Upper lobe of left lung (tissue), 4 donors: ENCODE results near the gene SPX.

ENCODE experiments used
- EP300 ChIP-seq, 4 donors: sonication (generic); formaldehyde crosslinking; IDR thresholded peaks; one replicate each; pipeline ENCODE4 v1.5.1; 2017; ENCODE audit warnings: antibody characterized with exemption in 4 of 4, control low read depth in 2 of 4
- POLR2A ChIP-seq, 4 donors: fragments of 450-650 bp; IDR thresholded peaks; one replicate each; pipeline ENCODE4 v1.5.1; 2016 to 2017; ENCODE audit warnings: antibody characterized with exemption in 4 of 4, mild to moderate bottlenecking in 2 of 4
- POLR2AphosphoS5 ChIP-seq, 2 donors: sonication (generic); formaldehyde crosslinking; IDR thresholded peaks; one replicate each; pipeline ENCODE4 v1.5.1; 2017; ENCODE audit warnings: antibody characterized with exemption in 2 of 2
- TF ChIP-seq, protein P1 (sequence below), 6 experiments: fragments of 450-650 bp in 4 of 6; fragments of 200-600 bp in 2 of 6; sonication (generic) in 2 of 6; IDR thresholded peaks; one replicate each; pipeline ENCODE4 v1.5.1; 2016 to 2019; ENCODE audit warnings: antibody characterized with exemption in 6 of 6

DNA sequence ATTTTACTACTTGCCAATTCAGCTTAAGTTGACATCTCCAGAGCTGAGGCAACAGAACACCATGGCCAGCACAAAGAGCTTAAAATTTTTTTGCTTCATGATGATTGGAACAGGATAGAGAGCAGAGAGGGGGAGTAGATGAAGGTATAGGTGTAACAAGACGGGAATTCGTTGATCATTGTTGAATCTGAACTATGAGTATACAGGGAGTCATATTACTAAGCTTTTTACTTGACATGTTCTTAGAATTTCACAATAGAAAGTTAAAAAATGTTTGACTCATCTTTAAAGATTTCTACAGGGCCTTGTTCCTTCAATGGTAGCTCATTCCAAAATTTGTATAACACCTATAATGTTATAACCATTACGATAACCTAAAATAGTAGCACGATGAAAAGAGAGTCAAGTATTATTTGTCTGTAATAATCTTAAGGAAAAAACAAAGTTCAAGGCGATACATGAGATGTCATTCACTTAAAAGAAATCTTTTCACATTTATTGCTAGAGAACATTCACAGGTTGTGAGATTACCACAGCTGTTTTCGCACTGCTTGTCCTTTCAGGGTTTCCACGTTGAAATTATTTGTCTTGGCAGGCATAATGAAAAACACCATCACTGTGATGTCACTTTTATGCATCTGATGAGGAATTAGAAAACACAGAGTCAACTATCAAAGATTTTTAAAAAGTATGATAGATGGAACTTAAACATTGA, 33.9 kb downstream of the SPX start:
- TF ChIP-seq POLR2A (IDR thresholded peaks at IDR 0.05) (no peak), EP300 (IDR thresholded peaks at IDR 0.05) (no peak), POLR2AphosphoS5 (IDR thresholded peaks at IDR 0.05) (no peak)
- TF ChIP-seq, protein P1, sequence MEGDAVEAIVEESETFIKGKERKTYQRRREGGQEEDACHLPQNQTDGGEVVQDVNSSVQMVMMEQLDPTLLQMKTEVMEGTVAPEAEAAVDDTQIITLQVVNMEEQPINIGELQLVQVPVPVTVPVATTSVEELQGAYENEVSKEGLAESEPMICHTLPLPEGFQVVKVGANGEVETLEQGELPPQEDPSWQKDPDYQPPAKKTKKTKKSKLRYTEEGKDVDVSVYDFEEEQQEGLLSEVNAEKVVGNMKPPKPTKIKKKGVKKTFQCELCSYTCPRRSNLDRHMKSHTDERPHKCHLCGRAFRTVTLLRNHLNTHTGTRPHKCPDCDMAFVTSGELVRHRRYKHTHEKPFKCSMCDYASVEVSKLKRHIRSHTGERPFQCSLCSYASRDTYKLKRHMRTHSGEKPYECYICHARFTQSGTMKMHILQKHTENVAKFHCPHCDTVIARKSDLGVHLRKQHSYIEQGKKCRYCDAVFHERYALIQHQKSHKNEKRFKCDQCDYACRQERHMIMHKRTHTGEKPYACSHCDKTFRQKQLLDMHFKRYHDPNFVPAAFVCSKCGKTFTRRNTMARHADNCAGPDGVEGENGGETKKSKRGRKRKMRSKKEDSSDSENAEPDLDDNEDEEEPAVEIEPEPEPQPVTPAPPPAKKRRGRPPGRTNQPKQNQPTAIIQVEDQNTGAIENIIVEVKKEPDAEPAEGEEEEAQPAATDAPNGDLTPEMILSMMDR (IDR thresholded peaks at IDR 0.05) = no peak
